Endodermal cell (in vitro differentiated cells): Measurements from ENCODE around the gene MACROD1. TPM values are rescaled to one million over a fixed set of nuclear protein-coding genes. Genes with fewer than 3 reads are reported as not detected.

Experiments
- DNase-seq: peaks from one replicate; pipeline ENCODE4 v3.0.0-alpha.2; 2017
- H3K27ac ChIP-seq: 2 replicates; pipeline ENCODE4 v1.5.1; 2013; ENCODE audit warnings: mild to moderate bottlenecking, low read depth, low read length, moderate library complexity
- H3K27me3 ChIP-seq: 2 replicates; pipeline ENCODE4 v1.6.1; 2013; ENCODE audit warnings: mild to moderate bottlenecking, low read length, moderate library complexity; ENCODE audit not compliant: insufficient read depth, control insufficient read depth, poor library complexity, severe bottlenecking
- H3K36me3 ChIP-seq: 2 replicates; pipeline ENCODE4 v1.7.0; 2013; ENCODE audit warnings: mild to moderate bottlenecking, low read length, moderate library complexity; ENCODE audit not compliant: control insufficient read depth, insufficient read depth
- H3K4me1 ChIP-seq: one replicate; pipeline ENCODE4 v1.7.0; 2013; ENCODE audit warnings: low read length; ENCODE audit not compliant: control insufficient read depth, insufficient read depth
- H3K4me3 ChIP-seq: 2 replicates; pipeline ENCODE4 v1.5.1; 2013; ENCODE audit warnings: mild to moderate bottlenecking, low read length, moderate library complexity
- H3K9ac ChIP-seq: 2 replicates; pipeline ENCODE4 v1.6.1; 2013; ENCODE audit warnings: mild to moderate bottlenecking, low read length, moderate library complexity; ENCODE audit not compliant: poor library complexity, severe bottlenecking; ENCODE audit errors: extremely low read depth
- H3K9me3 ChIP-seq: 2 replicates; pipeline ENCODE4 v1.6.1; 2013; ENCODE audit warnings: mild to moderate bottlenecking, low read length, moderate library complexity; ENCODE audit not compliant: control insufficient read depth
- H3K27ac Mint-ChIP-seq: 2 replicates; pipeline ENCODE4 v1.8.0; 2020; ENCODE audit warnings: mixed read lengths
- H3K27me3 Mint-ChIP-seq: 2 replicates; pipeline ENCODE4 v1.8.0; 2021; ENCODE audit warnings: mild to moderate bottlenecking, mixed read lengths; ENCODE audit not compliant: insufficient read depth
- H3K36me3 Mint-ChIP-seq: 2 replicates; pipeline ENCODE4 v1.8.0; 2020; ENCODE audit warnings: low read depth, mixed read lengths
- H3K4me1 Mint-ChIP-seq: 2 replicates; pipeline ENCODE4 v1.8.0; 2020; ENCODE audit warnings: mixed read lengths
- H3K4me3 Mint-ChIP-seq: 2 replicates; pipeline ENCODE4 v1.8.0; 2020; ENCODE audit warnings: mild to moderate bottlenecking, moderate library complexity, mixed read lengths
- H3K9me3 Mint-ChIP-seq: 2 replicates; pipeline ENCODE4 v1.8.0; 2020; ENCODE audit warnings: mild to moderate bottlenecking, mixed read lengths
- WGBS, 2 experiments: methylation state at CpG; one replicate each; pipeline versions ENCODE4 v1.1.5 to v1.1.7; 2013; ENCODE audit warnings: missing lambda C conversion rate in 2 of 2, mixed read lengths in 1 of 2; ENCODE audit not compliant: insufficient coverage in 1 of 2, insufficient read length in 1 of 2; 5-methylcytosine and 5-hydroxymethylcytosine counted together
- total RNA-seq, 2 donors: library from RNA; stranded (reverse); fragmentation: NEBNext Ultra II Directional in 1 of 2; extraction: Animal tissue kit (Norgen Biotek cat#: 25700) in 1 of 2; gene quantifications; 2 replicates in 1 of 2; 3 replicates in 1 of 2; pipeline ENCODE4 v1.2.1, GENCODE V29; 2021
- TF ChIP-seq, protein P1 (sequence below): fragments of 200-600 bp; sonication (generic); conservative IDR thresholded peaks from 2 replicates; pipeline ENCODE4 v1.5.0; 2021; ENCODE audit warnings: antibody characterized with exemption, mild to moderate bottlenecking

MACROD1 gene
- total RNA-seq, 2 donors from 2014 or later, result 23.0 to 41.9 TPM

DNA sequence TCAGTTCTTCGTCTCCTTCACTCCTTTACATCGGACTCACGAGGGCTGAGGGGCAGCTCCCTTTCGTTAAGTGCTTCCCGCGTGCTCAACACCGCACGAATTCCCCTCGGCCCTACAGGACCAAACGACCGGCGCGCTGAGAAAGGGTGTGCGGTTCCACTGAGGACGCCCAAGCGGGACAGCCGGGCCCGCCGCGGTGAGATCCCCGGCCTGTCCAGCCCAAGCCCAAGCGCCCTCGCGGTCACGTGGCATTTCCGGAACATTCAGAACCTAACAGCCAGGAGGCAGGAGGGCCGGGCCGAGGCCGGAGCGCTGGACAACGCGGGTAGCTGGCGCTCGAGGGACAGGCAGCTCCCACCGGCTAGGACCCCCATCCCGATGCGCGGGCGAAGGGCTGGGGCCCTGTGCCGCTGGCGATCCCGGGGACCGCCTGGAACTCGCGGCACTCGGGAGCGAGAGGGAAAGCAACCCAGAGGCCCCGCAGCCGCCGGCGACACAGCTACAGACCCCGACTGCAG is 19.3 kb upstream of the MACROD1 start:
- H3K36me3 Mint-ChIP-seq, result peaks cover 12% of the 10 kb centered on the region
- Histone ChIP-seq H3K27ac (peak overlapping the region; percentile 92), H3K4me3 (peak overlapping the region; percentile 92), H3K4me1 (peaks cover 6% of the 10 kb centered on the region), H3K9ac (peak overlapping the region; percentile 81), H3K27me3 (no peaks in the 10 kb centered on the region), H3K36me3 (peaks cover 16% of the 10 kb centered on the region), H3K9me3 (no peaks in the 10 kb centered on the region)
- no peak overlapping the region for H3K4me3 Mint-ChIP-seq
- H3K27me3 Mint-ChIP-seq, result no peaks in the 10 kb centered on the region
- no peaks in the 10 kb centered on the region for H3K9me3 Mint-ChIP-seq
- 0 to 1% methylated on average over 31 to 52 of the region's 52 CpGs for WGBS, 2 experiments
- peaks cover 10% of the 10 kb centered on the region for H3K4me1 Mint-ChIP-seq
- TF ChIP-seq, protein P1, sequence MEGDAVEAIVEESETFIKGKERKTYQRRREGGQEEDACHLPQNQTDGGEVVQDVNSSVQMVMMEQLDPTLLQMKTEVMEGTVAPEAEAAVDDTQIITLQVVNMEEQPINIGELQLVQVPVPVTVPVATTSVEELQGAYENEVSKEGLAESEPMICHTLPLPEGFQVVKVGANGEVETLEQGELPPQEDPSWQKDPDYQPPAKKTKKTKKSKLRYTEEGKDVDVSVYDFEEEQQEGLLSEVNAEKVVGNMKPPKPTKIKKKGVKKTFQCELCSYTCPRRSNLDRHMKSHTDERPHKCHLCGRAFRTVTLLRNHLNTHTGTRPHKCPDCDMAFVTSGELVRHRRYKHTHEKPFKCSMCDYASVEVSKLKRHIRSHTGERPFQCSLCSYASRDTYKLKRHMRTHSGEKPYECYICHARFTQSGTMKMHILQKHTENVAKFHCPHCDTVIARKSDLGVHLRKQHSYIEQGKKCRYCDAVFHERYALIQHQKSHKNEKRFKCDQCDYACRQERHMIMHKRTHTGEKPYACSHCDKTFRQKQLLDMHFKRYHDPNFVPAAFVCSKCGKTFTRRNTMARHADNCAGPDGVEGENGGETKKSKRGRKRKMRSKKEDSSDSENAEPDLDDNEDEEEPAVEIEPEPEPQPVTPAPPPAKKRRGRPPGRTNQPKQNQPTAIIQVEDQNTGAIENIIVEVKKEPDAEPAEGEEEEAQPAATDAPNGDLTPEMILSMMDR, result peak; percentile 61
- DNase-seq, result no peak
- peak overlapping the region; percentile 99 for H3K27ac Mint-ChIP-seq

DNA sequence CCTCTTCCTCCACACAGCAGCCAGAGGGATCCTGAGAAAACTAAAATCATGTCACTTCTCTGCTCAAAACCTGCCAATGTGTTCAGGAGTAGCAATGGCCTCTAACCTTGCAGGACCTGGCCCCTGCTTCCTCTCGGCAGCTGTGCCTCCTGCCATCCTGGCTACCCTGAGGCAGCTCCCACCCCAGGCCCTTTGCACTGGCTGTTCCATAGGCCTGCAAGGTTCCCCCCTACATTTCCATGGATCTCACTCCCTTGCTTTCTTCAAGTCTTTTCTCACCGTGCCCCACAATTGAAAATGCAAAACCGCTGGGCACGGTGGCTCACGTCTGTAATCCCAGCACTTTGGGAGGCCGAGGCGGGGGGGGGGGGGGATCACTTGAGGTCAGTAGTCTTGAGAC is 18.0 kb upstream of the MACROD1 start:
- no peaks in the 10 kb centered on the region for H3K9me3 ChIP-seq
- Mint-ChIP-seq H3K36me3 (peaks cover 8% of the 10 kb centered on the region), H3K4me1 (peaks cover 10% of the 10 kb centered on the region), H3K9me3 (no peaks in the 10 kb centered on the region), H3K27ac (no peak overlapping the region), H3K27me3 (no peaks in the 10 kb centered on the region), H3K4me3 (no peak overlapping the region)
- TF ChIP-seq, protein P1, result no peak
- H3K4me3 ChIP-seq, result peak overlapping the region; percentile 92
- WGBS, 2 experiments, result 85 to 93% methylated on average over 7 of the region's 7 CpGs
- peaks cover 9% of the 10 kb centered on the region for H3K36me3 ChIP-seq
- no peak overlapping the region for H3K9ac ChIP-seq
- H3K27ac ChIP-seq, result no peak overlapping the region
- DNase-seq, result no peak
- H3K4me1 ChIP-seq, result peaks cover 6% of the 10 kb centered on the region
- no peaks in the 10 kb centered on the region for H3K27me3 ChIP-seq

DNA sequence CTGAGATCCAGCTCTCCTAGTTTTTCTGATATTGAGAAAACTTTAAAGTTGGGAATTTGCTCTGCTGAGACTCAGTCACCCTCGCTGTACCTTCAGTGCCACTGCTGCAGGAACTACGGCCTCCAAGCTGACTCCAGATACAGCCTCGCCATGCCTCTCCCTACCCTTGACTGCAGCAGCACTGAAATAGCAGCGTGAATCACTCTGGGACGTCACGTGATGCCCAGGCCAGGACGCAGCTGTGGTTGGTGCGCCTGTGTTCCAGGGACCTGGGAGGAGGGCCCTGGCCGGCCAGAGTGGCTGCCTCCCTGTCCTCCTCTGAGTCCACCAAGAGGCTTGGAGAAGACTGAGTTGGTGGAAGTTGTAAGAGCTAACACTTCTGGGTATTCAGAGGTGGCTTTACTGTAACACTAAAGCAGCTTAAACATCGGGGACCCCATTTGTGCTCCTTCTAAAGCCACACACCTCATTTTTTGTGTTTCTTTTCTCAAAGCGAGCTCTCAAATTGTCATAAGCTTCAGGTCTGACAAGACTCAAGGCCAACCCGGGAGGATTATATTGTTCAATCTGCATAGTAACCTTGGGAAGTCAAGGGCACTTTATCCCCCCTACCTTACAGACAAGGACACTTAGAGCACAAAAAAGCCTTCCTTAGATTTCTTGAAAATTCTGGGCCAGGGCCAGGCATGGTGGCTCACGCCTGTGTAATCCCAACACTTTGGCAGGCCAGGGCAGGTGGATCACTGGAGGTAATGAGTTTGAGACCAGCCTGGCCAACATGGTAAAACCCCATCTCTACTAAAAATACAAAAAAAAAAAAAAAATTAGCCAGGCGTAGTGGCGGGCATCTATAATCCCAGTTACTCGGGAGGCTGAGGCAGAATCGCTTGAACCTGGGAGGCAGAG is 15.8 kb upstream of the MACROD1 start:
- Histone ChIP-seq H3K27ac (peak overlapping the region; percentile 30), H3K4me3 (no peak overlapping the region), H3K9me3 (no peaks in the 10 kb centered on the region), H3K27me3 (no peaks in the 10 kb centered on the region), H3K9ac (no peak overlapping the region), H3K36me3 (no peaks in the 10 kb centered on the region), H3K4me1 (peaks cover 6% of the 10 kb centered on the region)
- WGBS, 2 experiments, result 61 to 84% methylated on average over 5 to 17 of the region's 17 CpGs
- DNase-seq, result peak; percentile 93
- Mint-ChIP-seq H3K4me3 (peak overlapping the region; percentile 22), H3K27ac (peak overlapping the region; percentile 72), H3K4me1 (peaks cover 10% of the 10 kb centered on the region), H3K36me3 (peaks cover 9% of the 10 kb centered on the region), H3K27me3 (no peaks in the 10 kb centered on the region), H3K9me3 (no peaks in the 10 kb centered on the region)
- TF ChIP-seq, protein P1, result no peak
